K562 (cell line): ENCODE results near the gene TMCC1. TPM values are rescaled to one million over a fixed set of nuclear protein-coding genes. Genes with fewer than 3 reads are reported as not detected.

Experiments
- ATAC-seq: fragments of 200-7000 bp; cut with Tn5 transposase; 3 replicates; pipeline ENCODE4 v1.9.1; 2020; ENCODE audit warnings: moderate library complexity
- BruUV-seq: library from RNA; stranded (reverse); fragments of 400-500 nt; replicated peaks from 2 replicates; lab custom pipeline; 2021; lab: Mats Ljungman, UMichigan
- CTCF ChIA-PET: fragments of 300-600 bp; formaldehyde crosslinking; extraction: SDS; loops from one replicate; lab custom pipeline; 2021; ENCODE audit warnings: low intra/inter-chr PET ratio; lab: Yijun Ruan, JAX
- POLR2A ChIA-PET: fragments of 300-600, 350-650 bp; sonication (Branson Sonifier 250); formaldehyde crosslinking; extraction: SDS; loops from one replicate; lab custom pipeline; 2021; ENCODE audit warnings: antibody characterized with exemption, inconsistent platforms; lab: Yijun Ruan, JAX
- DNase-seq, 4 experiments: peaks; one replicate each; pipeline versions ENCODE4 v3.0.0 to v3.0.0-alpha.2; 2011 to 2018; ENCODE audit warnings: low spot score in 3 of 4, mixed read lengths in 3 of 4; ENCODE audit errors: extremely low read depth in 1 of 4
- FAIRE-seq: peaks from 2 replicates; lab custom pipeline; 2011; peaks lifted over from hg19 to GRCh38; lab: Jason Lieb, UNC
- H2AFZ ChIP-seq: 2 replicates; pipeline ENCODE4 v1.6.0; 2011; ENCODE audit warnings: low read depth, low read length, control low read depth, inconsistent platforms
- H3K27ac ChIP-seq: fragments of 200-600 bp; 3 replicates; pipeline ENCODE4 v1.8.0; 2011; ENCODE audit warnings: low read depth, mild to moderate bottlenecking, control low read depth, inconsistent platforms, low read length, moderate library complexity, mixed read lengths; ENCODE audit errors: extremely low read depth
- H3K27me3 ChIP-seq, 2 experiments: fragments of 300-600 bp in 1 of 2; 2 replicates in 1 of 2; 3 replicates in 1 of 2; pipeline versions ENCODE4 v1.6.0 to v1.8.0; 2011; ENCODE audit warnings: inconsistent platforms in 2 of 2, low read length in 2 of 2, mild to moderate bottlenecking in 1 of 2, mixed read lengths in 1 of 2, moderate library complexity in 1 of 2; ENCODE audit not compliant: control insufficient read depth in 2 of 2, insufficient read depth in 2 of 2
- H3K36me3 ChIP-seq: fragments of 300-600 bp; 3 replicates; pipeline ENCODE4 v1.8.0; 2011; ENCODE audit warnings: mild to moderate bottlenecking, low read length, inconsistent platforms; ENCODE audit not compliant: control insufficient read depth, insufficient read depth
- H3K4me1 ChIP-seq, 2 experiments: fragments of 200-600 bp in 1 of 2; replicated peaks in 1 of 2; 2 replicates in 1 of 2; 3 replicates in 1 of 2; pipeline versions ENCODE4 v1.5.1 to v1.8.0; 2011; ENCODE audit warnings: inconsistent platforms in 2 of 2, low read length in 2 of 2, mild to moderate bottlenecking in 1 of 2, mixed read lengths in 1 of 2, moderate library complexity in 1 of 2; ENCODE audit not compliant: control insufficient read depth in 2 of 2, insufficient read depth in 2 of 2
- H3K4me2 ChIP-seq: 2 replicates; pipeline ENCODE4 v1.6.1; 2011; ENCODE audit warnings: low read length, control low read depth, inconsistent platforms, mixed read lengths; ENCODE audit not compliant: insufficient read depth
- H3K4me3 ChIP-seq: fragments of 200-600 bp; sonication (generic), shearing (Covaris generic); 2 replicates; pipeline ENCODE4 v1.5.1; 2016; ENCODE audit warnings: control low read depth, inconsistent platforms
- H3K79me2 ChIP-seq: fragments of 200-600 bp; 3 replicates; pipeline ENCODE4 v1.8.0; 2011; ENCODE audit warnings: low read length, inconsistent platforms; ENCODE audit not compliant: control insufficient read depth, insufficient read depth
- H3K9ac ChIP-seq, 2 experiments: 2 replicates each; pipeline versions ENCODE4 v1.6.0 to v1.6.1; 2011; ENCODE audit warnings: low read depth in 2 of 2, low read length in 2 of 2, control low read depth in 1 of 2, inconsistent platforms in 1 of 2, mild to moderate bottlenecking in 1 of 2, mixed read lengths in 1 of 2; ENCODE audit not compliant: insufficient read depth in 1 of 2
- H3K9me1 ChIP-seq: one replicate; pipeline ENCODE4 v1.6.0; 2011; ENCODE audit warnings: inconsistent platforms, mild to moderate bottlenecking, low read length, moderate library complexity; ENCODE audit not compliant: control insufficient read depth, insufficient read depth
- H3K9me3 ChIP-seq: replicated peaks from 2 replicates; pipeline ENCODE4 v1.5.1; 2011; ENCODE audit warnings: low read depth, low read length, inconsistent platforms; ENCODE audit not compliant: control insufficient read depth, insufficient read depth
- H4K20me1 ChIP-seq: replicated peaks from 2 replicates; pipeline ENCODE4 v1.6.1; 2011; ENCODE audit warnings: low read length, inconsistent platforms, mixed read lengths; ENCODE audit not compliant: control insufficient read depth, insufficient read depth
- ARID4B ChIP-seq: sonication (generic); formaldehyde crosslinking; IDR thresholded peaks from 2 replicates; pipeline ENCODE4 v1.8.0; 2022; ENCODE audit warnings: mild to moderate bottlenecking, missing genetic modification reagents
- ATF2 ChIP-seq: sonication (generic); formaldehyde crosslinking; IDR thresholded peaks from 2 replicates; pipeline ENCODE4 v1.8.1; 2022; ENCODE audit warnings: missing genetic modification reagents
- DACH1 ChIP-seq: fragments of 450-650 bp; IDR thresholded peaks from 2 replicates; pipeline ENCODE4 v1.6.1; 2018; ENCODE audit not compliant: partially characterized antibody
- ETV6 ChIP-seq, 3 experiments: fragments of 150-350 bp in 1 of 3; sonication (generic) in 1 of 3; formaldehyde crosslinking in 1 of 3; IDR thresholded peaks; 2 replicates each; pipeline versions ENCODE4 v1.6.1 to v1.8.0; 2014 to 2022; ENCODE audit warnings: borderline replicate concordance in 2 of 3, low read depth in 2 of 3, antibody characterized with exemption in 1 of 3, low read length in 1 of 3, mild to moderate bottlenecking in 1 of 3, missing genetic modification reagents in 1 of 3
- FOS ChIP-seq: IDR thresholded peaks from 3 replicates; pipeline ENCODE4 v1.6.1; 2011; ENCODE audit not compliant: insufficient read length; ENCODE audit errors: extremely low read depth
- FOXK1 ChIP-seq: sonication (generic); formaldehyde crosslinking; IDR thresholded peaks from 2 replicates; pipeline ENCODE4 v1.8.0; 2022; ENCODE audit warnings: missing genetic modification reagents, mild to moderate bottlenecking, borderline replicate concordance
- GABPB1 ChIP-seq: sonication (generic); formaldehyde crosslinking; IDR thresholded peaks from 2 replicates; pipeline ENCODE4 v1.8.0; 2022; ENCODE audit warnings: mild to moderate bottlenecking, missing genetic modification reagents
- MEIS2 ChIP-seq: fragments of 450-650 bp; IDR thresholded peaks from 2 replicates; pipeline ENCODE4 v1.6.1; 2014; ENCODE audit warnings: mild to moderate bottlenecking; ENCODE audit not compliant: partially characterized antibody
- MIER1 ChIP-seq: fragments of 450-650 bp; IDR thresholded peaks from 2 replicates; pipeline ENCODE4 v1.6.1; 2016; ENCODE audit warnings: antibody characterized with exemption, mild to moderate bottlenecking, low read depth
- NONO ChIP-seq, 2 experiments: fragments of 200-400 bp in 1 of 2; fragments of 450-650 bp in 1 of 2; formaldehyde crosslinking in 1 of 2; IDR thresholded peaks; 2 replicates each; pipeline ENCODE4 v1.6.1; 2017; ENCODE audit warnings: low read depth in 2 of 2, mild to moderate bottlenecking in 2 of 2, moderate library complexity in 2 of 2, low read length in 1 of 2
- NR3C1 ChIP-seq: sonication (generic); formaldehyde crosslinking; IDR thresholded peaks from 2 replicates; pipeline ENCODE4 v1.8.1; 2022; ENCODE audit warnings: missing genetic modification reagents
- PHTF2 ChIP-seq: fragments of 250-450 bp; sonication (Bioruptor Pico); IDR thresholded peaks from 2 replicates; pipeline ENCODE4 v1.5.0; 2021; ENCODE audit warnings: mild to moderate bottlenecking
- SIN3B ChIP-seq: fragments of 450-650 bp; IDR thresholded peaks from 2 replicates; pipeline ENCODE4 v1.6.1; 2017; ENCODE audit warnings: low read depth, mild to moderate bottlenecking, moderate library complexity
- SP1 ChIP-seq: sonication (generic); formaldehyde crosslinking; IDR thresholded peaks from 2 replicates; pipeline ENCODE4 v1.8.1; 2022; ENCODE audit warnings: mild to moderate bottlenecking, missing genetic modification reagents
- THRAP3 ChIP-seq: fragments of 450-650 bp; IDR thresholded peaks from 2 replicates; pipeline ENCODE4 v1.6.1; 2016; ENCODE audit warnings: mild to moderate bottlenecking, inconsistent platforms, borderline replicate concordance
- ZNF830 ChIP-seq: fragments of 250-450 bp; sonication (Bioruptor Pico); IDR thresholded peaks from 2 replicates; pipeline ENCODE4 v1.5.0; 2021; ENCODE audit warnings: mild to moderate bottlenecking
- WGBS: fragments of 100-300 bp; shearing (Covaris generic); methylation state at CpG from one replicate; pipeline ENCODE4 v1.1.6; 2016; ENCODE audit warnings: low coverage, mixed read lengths; ENCODE audit not compliant: insufficient coverage; ENCODE audit errors: missing lambda C conversion rate; 5-methylcytosine and 5-hydroxymethylcytosine counted together
- in situ Hi-C: fragments of 300-500 bp; cut with MboI; formaldehyde crosslinking; loops from 4 replicates; pipeline ENCODE4 v1.15.0; 2018; ENCODE audit warnings: inconsistent platforms, mixed read lengths
- intact Hi-C: fragments of 100-400 bp; cut with micrococcal nuclease; formaldehyde crosslinking; loops from 2 replicates; pipeline ENCODE4 v1.14.2; 2022
- polyA plus RNA-seq, 8 experiments: library from polyadenylated mRNA; depleted of rRNA in 4 of 8; stranded (reverse) in 5 of 8; unstranded in 3 of 8; fragments of >200 nt; fragmentation: Nextera tagmentation in 2 of 8; fragmentation: Illumina TruSeq in 1 of 8; extraction: Ambion mirVana in 2 of 8; extraction: Trizol in 1 of 8; gene quantifications; 2 replicates each; pipeline versions ENCODE4 v1.2.1 to v1.2.3, GENCODE V29; 2011 to 2014; ENCODE audit warnings: inconsistent platforms in 1 of 8, missing spikeins in 1 of 8
- total RNA-seq, 7 experiments: library from RNA; depleted of rRNA in 6 of 7; stranded (reverse); fragments of >200 nt in 6 of 7; fragmentation: Illumina TruSeq in 2 of 7; extraction: Trizol in 2 of 7; gene quantifications; 2 replicates each; pipeline versions ENCODE4 v1.2.1 to v1.2.3, GENCODE V29; 2011 to 2021; ENCODE audit warnings: low replicate concordance in 1 of 7

Gene TMCC1
- total and polyA plus RNA-seq, 9 of the 15 experiments (the other 6 are each of a cell fraction or from before 2014, with no cell fraction given) = 0.89 to 8.7 (median 4.0) TPM

- no peak for TF ChIP-seq ATF2 (CRISPR knock-in tag)
- no peak for TF ChIP-seq FOS
- no peak for TF ChIP-seq MIER1
Observed at GRCh38 chr3:129892486-129892856, 1.0 kb downstream of the TMCC1 start (continued).

GRCh38 chr3:129890891-129891290 lies 2.6 kb downstream of the TMCC1 start:
- FAIRE-seq (no peak), ATAC-seq (no peak), DNase-seq (no peak)
- H4K20me1 ChIP-seq = no peaks in the 10 kb centered on the region
- BruUV-seq = no TSS peak
- no peak overlapping the region for H3K27ac ChIP-seq
- H2AFZ ChIP-seq = no peak overlapping the region
- H3K4me1 ChIP-seq = peaks cover 4 to 15% of the 10 kb centered on the region in 2 experiments; a peak in 4 of 5 replicates
- no peak overlapping the region for H3K4me3 ChIP-seq
- H3K27me3 ChIP-seq = no peaks in the 10 kb centered on the region
- ChIA-PET POLR2A (interaction anchor here (1.7 kb wide), 1 partner anchor 11 kb away, joined by 3 read pairs; no protein-coding TSS in a partner anchor), CTCF (no interaction called here)
- H3K9ac ChIP-seq = no peak overlapping the region
- 0 out of 3 replicates have a peak, but pooled peaks cover 5% of the 10 kb centered on the region for H3K36me3 ChIP-seq
- H3K79me2 ChIP-seq = peaks cover 33% of the 10 kb centered on the region
- in situ Hi-C loops = no loop called here
- 94% methylated on average over 2 of the region's 2 CpGs for WGBS
- intact Hi-C loops = no loop called here
- H3K9me3 ChIP-seq = no peaks in the 10 kb centered on the region
- no peak overlapping the region for H3K4me2 ChIP-seq
- H3K9me1 ChIP-seq = no peaks in the 10 kb centered on the region
- no peak for TF ChIP-seq GABPB1 (CRISPR knock-in tag)
- no peak for TF ChIP-seq MEIS2
- no peak for TF ChIP-seq NONO (IDR thresholded peaks at IDR 0.05; ENCODE audit: low read depth in 2 of 2, low read length in 1 of 2)
- TF ChIP-seq THRAP3 = no peak
- no peak for TF ChIP-seq SP1 (CRISPR knock-in tag)
- no peak for TF ChIP-seq SIN3B
- TF ChIP-seq NR3C1 = no peak
- no peak for TF ChIP-seq PHTF2 (CRISPR knock-in tag)
- TF ChIP-seq DACH1 = no peak
- TF ChIP-seq ETV6 (IDR thresholded peaks at IDR 0.05; ENCODE audit: borderline replicate concordance in 1 of 2, low read depth in 2 of 2, low read length in 1 of 2) = no peak
- TF ChIP-seq ETV6 (CRISPR knock-in tag; IDR thresholded peaks at IDR 0.05; ENCODE audit: borderline replicate concordance) = no peak
- TF ChIP-seq ARID4B (CRISPR knock-in tag) = no peak
- no peak for TF ChIP-seq ZNF830 (CRISPR knock-in tag)
- no peak for TF ChIP-seq FOXK1 (CRISPR knock-in tag)
